K562 (cell line): ENCODE results near the gene GCDH. TPM values are rescaled to one million over a fixed set of nuclear protein-coding genes. Genes with fewer than 3 reads are reported as not detected.
"Not testable (repeated sequence)": the region's sequence is repeated elsewhere in the genome, so short reads cannot be mapped to it uniquely, and the experiment has no call there.

ENCODE experiments used
- ATAC-seq: fragments of 200-7000 bp; cut with Tn5 transposase; 3 replicates; pipeline ENCODE4 v1.9.1; 2020; ENCODE audit warnings: moderate library complexity
- BruUV-seq: library from RNA; stranded (reverse); fragments of 400-500 nt; replicated peaks from 2 replicates; lab custom pipeline; 2021; lab: Mats Ljungman, UMichigan
- CTCF ChIA-PET: fragments of 300-600 bp; formaldehyde crosslinking; extraction: SDS; loops from one replicate; lab custom pipeline; 2021; ENCODE audit warnings: low intra/inter-chr PET ratio; lab: Yijun Ruan, JAX
- POLR2A ChIA-PET: fragments of 300-600, 350-650 bp; sonication (Branson Sonifier 250); formaldehyde crosslinking; extraction: SDS; loops from one replicate; lab custom pipeline; 2021; ENCODE audit warnings: antibody characterized with exemption, inconsistent platforms; lab: Yijun Ruan, JAX
- DNase-seq, 4 experiments: peaks; one replicate each; pipeline versions ENCODE4 v3.0.0 to v3.0.0-alpha.2; 2011 to 2018; ENCODE audit warnings: low spot score in 3 of 4, mixed read lengths in 3 of 4; ENCODE audit errors: extremely low read depth in 1 of 4
- FAIRE-seq: peaks from 2 replicates; lab custom pipeline; 2011; peaks lifted over from hg19 to GRCh38; lab: Jason Lieb, UNC
- H2AFZ ChIP-seq: 2 replicates; pipeline ENCODE4 v1.6.0; 2011; ENCODE audit warnings: low read depth, low read length, control low read depth, inconsistent platforms
- H3K27ac ChIP-seq: fragments of 200-600 bp; 3 replicates; pipeline ENCODE4 v1.8.0; 2011; ENCODE audit warnings: low read depth, mild to moderate bottlenecking, control low read depth, inconsistent platforms, low read length, moderate library complexity, mixed read lengths; ENCODE audit errors: extremely low read depth
- H3K27me3 ChIP-seq, 2 experiments: fragments of 300-600 bp in 1 of 2; 2 replicates in 1 of 2; 3 replicates in 1 of 2; pipeline versions ENCODE4 v1.6.0 to v1.8.0; 2011; ENCODE audit warnings: inconsistent platforms in 2 of 2, low read length in 2 of 2, mild to moderate bottlenecking in 1 of 2, mixed read lengths in 1 of 2, moderate library complexity in 1 of 2; ENCODE audit not compliant: control insufficient read depth in 2 of 2, insufficient read depth in 2 of 2
- H3K36me3 ChIP-seq: fragments of 300-600 bp; 3 replicates; pipeline ENCODE4 v1.8.0; 2011; ENCODE audit warnings: mild to moderate bottlenecking, low read length, inconsistent platforms; ENCODE audit not compliant: control insufficient read depth, insufficient read depth
- H3K4me1 ChIP-seq, 2 experiments: fragments of 200-600 bp in 1 of 2; replicated peaks in 1 of 2; 2 replicates in 1 of 2; 3 replicates in 1 of 2; pipeline versions ENCODE4 v1.5.1 to v1.8.0; 2011; ENCODE audit warnings: inconsistent platforms in 2 of 2, low read length in 2 of 2, mild to moderate bottlenecking in 1 of 2, mixed read lengths in 1 of 2, moderate library complexity in 1 of 2; ENCODE audit not compliant: control insufficient read depth in 2 of 2, insufficient read depth in 2 of 2
- H3K4me2 ChIP-seq: 2 replicates; pipeline ENCODE4 v1.6.1; 2011; ENCODE audit warnings: low read length, control low read depth, inconsistent platforms, mixed read lengths; ENCODE audit not compliant: insufficient read depth
- H3K4me3 ChIP-seq: fragments of 200-600 bp; sonication (generic), shearing (Covaris generic); 2 replicates; pipeline ENCODE4 v1.5.1; 2016; ENCODE audit warnings: control low read depth, inconsistent platforms
- H3K79me2 ChIP-seq: fragments of 200-600 bp; 3 replicates; pipeline ENCODE4 v1.8.0; 2011; ENCODE audit warnings: low read length, inconsistent platforms; ENCODE audit not compliant: control insufficient read depth, insufficient read depth
- H3K9ac ChIP-seq, 2 experiments: 2 replicates each; pipeline versions ENCODE4 v1.6.0 to v1.6.1; 2011; ENCODE audit warnings: low read depth in 2 of 2, low read length in 2 of 2, control low read depth in 1 of 2, inconsistent platforms in 1 of 2, mild to moderate bottlenecking in 1 of 2, mixed read lengths in 1 of 2; ENCODE audit not compliant: insufficient read depth in 1 of 2
- H3K9me1 ChIP-seq: one replicate; pipeline ENCODE4 v1.6.0; 2011; ENCODE audit warnings: inconsistent platforms, mild to moderate bottlenecking, low read length, moderate library complexity; ENCODE audit not compliant: control insufficient read depth, insufficient read depth
- H3K9me3 ChIP-seq: replicated peaks from 2 replicates; pipeline ENCODE4 v1.5.1; 2011; ENCODE audit warnings: low read depth, low read length, inconsistent platforms; ENCODE audit not compliant: control insufficient read depth, insufficient read depth
- H4K20me1 ChIP-seq: replicated peaks from 2 replicates; pipeline ENCODE4 v1.6.1; 2011; ENCODE audit warnings: low read length, inconsistent platforms, mixed read lengths; ENCODE audit not compliant: control insufficient read depth, insufficient read depth
- C11orf30 ChIP-seq: fragments of 450-650 bp; IDR thresholded peaks from 2 replicates; pipeline ENCODE4 v1.6.1; 2016; ENCODE audit warnings: low read depth, mild to moderate bottlenecking
- FOSL1 ChIP-seq: fragments of 200-800 bp; sonication (Bioruptor generic); conservative IDR thresholded peaks from 2 replicates; pipeline ENCODE4 v1.6.1; 2016; ENCODE audit warnings: missing genetic modification characterization, missing compliant biosample characterization
- MAFG ChIP-seq: fragments of 450-650 bp; conservative IDR thresholded peaks from 2 replicates; pipeline ENCODE4 v1.6.1; 2016; ENCODE audit warnings: missing genetic modification characterization, missing compliant biosample characterization
- PKNOX1 ChIP-seq: fragments of 450-650 bp; IDR thresholded peaks from 2 replicates; pipeline ENCODE4 v1.6.1; 2016
- POLR2G ChIP-seq: fragments of 200-400 bp; formaldehyde crosslinking; IDR thresholded peaks from 2 replicates; pipeline ENCODE4 v1.6.1; 2017; ENCODE audit warnings: low read depth, mild to moderate bottlenecking, antibody characterized with exemption, low read length, moderate library complexity
- ZC3H4 ChIP-seq: sonication (generic); formaldehyde crosslinking; IDR thresholded peaks from 2 replicates; pipeline ENCODE4 v1.9.0; 2021; ENCODE audit warnings: missing genetic modification reagents, borderline replicate concordance
- ZNF316 ChIP-seq: fragments of 450-650 bp; IDR thresholded peaks from 2 replicates; pipeline ENCODE4 v1.6.1; 2016
- ZNF431 ChIP-seq: sonication (generic); formaldehyde crosslinking; IDR thresholded peaks from 2 replicates; pipeline ENCODE4 v1.8.0; 2022; ENCODE audit warnings: mild to moderate bottlenecking, missing genetic modification reagents
- WGBS: fragments of 100-300 bp; shearing (Covaris generic); methylation state at CpG from one replicate; pipeline ENCODE4 v1.1.6; 2016; ENCODE audit warnings: low coverage, mixed read lengths; ENCODE audit not compliant: insufficient coverage; ENCODE audit errors: missing lambda C conversion rate; 5-methylcytosine and 5-hydroxymethylcytosine counted together
- in situ Hi-C: fragments of 300-500 bp; cut with MboI; formaldehyde crosslinking; loops from 4 replicates; pipeline ENCODE4 v1.15.0; 2018; ENCODE audit warnings: inconsistent platforms, mixed read lengths
- intact Hi-C: fragments of 100-400 bp; cut with micrococcal nuclease; formaldehyde crosslinking; loops from 2 replicates; pipeline ENCODE4 v1.14.2; 2022
- polyA plus RNA-seq, 8 experiments: library from polyadenylated mRNA; depleted of rRNA in 4 of 8; stranded (reverse) in 5 of 8; unstranded in 3 of 8; fragments of >200 nt; fragmentation: Nextera tagmentation in 2 of 8; fragmentation: Illumina TruSeq in 1 of 8; extraction: Ambion mirVana in 2 of 8; extraction: Trizol in 1 of 8; gene quantifications; 2 replicates each; pipeline versions ENCODE4 v1.2.1 to v1.2.3, GENCODE V29; 2011 to 2014; ENCODE audit warnings: inconsistent platforms in 1 of 8, missing spikeins in 1 of 8
- total RNA-seq, 7 experiments: library from RNA; depleted of rRNA in 6 of 7; stranded (reverse); fragments of >200 nt in 6 of 7; fragmentation: Illumina TruSeq in 2 of 7; extraction: Trizol in 2 of 7; gene quantifications; 2 replicates each; pipeline versions ENCODE4 v1.2.1 to v1.2.3, GENCODE V29; 2011 to 2021; ENCODE audit warnings: low replicate concordance in 1 of 7
- TF ChIP-seq, protein P1 (sequence below): fragments of 250-450 bp; sonication (Bioruptor Pico); IDR thresholded peaks from 2 replicates; pipeline ENCODE4 v1.5.0; 2020; ENCODE audit warnings: mild to moderate bottlenecking

Gene GCDH
- total and polyA plus RNA-seq, 9 of the 15 experiments (the other 6 are each of a cell fraction or from before 2014, with no cell fraction given), result 2.9 to 50.8 (median 19.1) TPM

- H3K9ac ChIP-seq, DNase-seq, in situ Hi-C loops, H3K79me2 ChIP-seq, H2AFZ ChIP-seq, BruUV-seq, FAIRE-seq, H3K9me3 ChIP-seq, CTCF ChIA-PET, H3K27ac ChIP-seq, intact Hi-C loops, H3K4me3 ChIP-seq, H4K20me1 ChIP-seq, H3K36me3 ChIP-seq, ATAC-seq, H3K4me2 ChIP-seq, H3K9me1 ChIP-seq, H3K27me3 ChIP-seq: not testable (repeated sequence)
- 87% methylated on average over 3 of the region's 4 CpGs for WGBS
- POLR2A ChIA-PET, result interaction anchor here (0.6 to 1.0 kb wide), 3 partner anchors 12 to 27 kb away, joined by 3 to 4 read pairs (median 3); partner anchors contain the start of gene GCDH
- H3K4me1 ChIP-seq, result peaks cover 20 to 24% of the 10 kb centered on the region in 2 experiments
- TF ChIP-seq ZNF316, result peak; percentile 86
- TF ChIP-seq PKNOX1, result peak; percentile 23; the same call in 1 of the 2 replicates
- peak; percentile 54; the same call in 1 of the 2 replicates for TF ChIP-seq C11orf30
- peak; percentile 51 for TF ChIP-seq MAFG
These were observed 24.9 kb downstream of the GCDH start for GRCh38 chr19:12915860-12916259.

GRCh38 chr19:12918253-12918652 is 27.3 kb downstream of the GCDH start:
- Histone ChIP-seq H3K27me3 (no peaks in the 10 kb centered on the region), H4K20me1 (no peaks in the 10 kb centered on the region), H3K79me2 (no peaks in the 10 kb centered on the region), H3K4me2 (no peak overlapping the region; the same call in 1 of the 2 replicates), H3K27ac (no peak overlapping the region; the same call in 2 of the 3 replicates), H3K4me3 (no peak overlapping the region), H3K9ac (peak overlapping the region in 1 of 2 experiments; percentile 66; a peak in 2 of 4 replicates), H2AFZ (no peak overlapping the region), H3K4me1 (peaks cover 13 to 26% of the 10 kb centered on the region in 2 experiments)
- ATAC-seq (no peak), DNase-seq (peak in 1 of 4 experiments; percentile 18)
- BruUV-seq, result no TSS peak
- POLR2A ChIA-PET, result interaction anchor here (0.7 to 1.2 kb wide), 2 partner anchors 19 to 234 kb away, joined by 3 to 4 read pairs; no protein-coding TSS in a partner anchor
- intact Hi-C loops, result no loop called here
- TF ChIP-seq ZC3H4 (CRISPR knock-in tag) (0 out of 2 replicates have a peak, but pooled peaks have one; percentile 31), POLR2G (peak; percentile 60; the same call in 1 of the 2 replicates), ZNF431 (CRISPR knock-in tag) (0 out of 2 replicates have a peak, but pooled peaks have one; percentile 3), FOSL1 (tag) (0 out of 2 replicates have a peak, but pooled peaks have one; percentile 1)
- TF ChIP-seq, protein P1, sequence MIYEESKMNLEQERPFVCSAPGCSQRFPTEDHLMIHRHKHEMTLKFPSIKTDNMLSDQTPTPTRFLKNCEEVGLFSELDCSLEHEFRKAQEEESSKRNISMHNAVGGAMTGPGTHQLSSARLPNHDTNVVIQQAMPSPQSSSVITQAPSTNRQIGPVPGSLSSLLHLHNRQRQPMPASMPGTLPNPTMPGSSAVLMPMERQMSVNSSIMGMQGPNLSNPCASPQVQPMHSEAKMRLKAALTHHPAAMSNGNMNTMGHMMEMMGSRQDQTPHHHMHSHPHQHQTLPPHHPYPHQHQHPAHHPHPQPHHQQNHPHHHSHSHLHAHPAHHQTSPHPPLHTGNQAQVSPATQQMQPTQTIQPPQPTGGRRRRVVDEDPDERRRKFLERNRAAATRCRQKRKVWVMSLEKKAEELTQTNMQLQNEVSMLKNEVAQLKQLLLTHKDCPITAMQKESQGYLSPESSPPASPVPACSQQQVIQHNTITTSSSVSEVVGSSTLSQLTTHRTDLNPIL, result no peak
- TF ChIP-seq, all 486 proteins: peak for 4
- H3K9me3 ChIP-seq, result no peaks in the 10 kb centered on the region
- no peaks in the 10 kb centered on the region for H3K9me1 ChIP-seq
- in situ Hi-C loops, result no loop called here
- peaks cover 12% of the 10 kb centered on the region; the same call in 1 of the 3 replicates for H3K36me3 ChIP-seq
- CTCF ChIA-PET, result no interaction called here
- no peak for FAIRE-seq
- WGBS, result 94% methylated on average over 7 of the region's 14 CpGs
